Measurements from ENCODE around the gene AKAP7. TPM values are rescaled to one million over a fixed set of nuclear protein-coding genes. Genes with fewer than 3 reads are reported as not detected.

AKAP7 gene
- total RNA-seq, 1 donor from 2014 or later: 10.9 TPM

DNA sequence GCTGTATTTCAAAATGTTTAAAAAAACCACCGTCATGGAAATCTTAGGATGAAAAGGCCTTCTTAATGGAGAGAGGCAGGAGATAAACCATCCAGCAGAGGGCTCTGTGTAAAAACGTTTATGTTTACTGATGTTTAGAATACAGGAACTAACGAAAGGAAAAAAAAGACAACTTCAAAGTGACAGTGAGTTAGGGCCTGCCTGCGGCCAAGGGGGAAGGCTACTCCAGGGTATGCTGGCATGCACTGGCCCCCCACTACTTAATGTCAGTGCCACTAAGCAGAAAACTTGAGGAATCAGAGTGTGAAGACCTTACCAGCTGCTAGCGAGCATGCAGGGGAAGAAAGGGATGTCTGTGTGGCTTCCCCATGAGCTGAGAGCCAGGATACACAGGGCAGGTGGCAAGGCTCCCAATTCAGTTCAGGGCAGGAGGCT is 47.7 kb downstream of the AKAP7 start:
- no peak for DNase-seq (ENCODE audit: low spot score)
- intact Hi-C loops (cut with DNase I): no loop called here

DNA sequence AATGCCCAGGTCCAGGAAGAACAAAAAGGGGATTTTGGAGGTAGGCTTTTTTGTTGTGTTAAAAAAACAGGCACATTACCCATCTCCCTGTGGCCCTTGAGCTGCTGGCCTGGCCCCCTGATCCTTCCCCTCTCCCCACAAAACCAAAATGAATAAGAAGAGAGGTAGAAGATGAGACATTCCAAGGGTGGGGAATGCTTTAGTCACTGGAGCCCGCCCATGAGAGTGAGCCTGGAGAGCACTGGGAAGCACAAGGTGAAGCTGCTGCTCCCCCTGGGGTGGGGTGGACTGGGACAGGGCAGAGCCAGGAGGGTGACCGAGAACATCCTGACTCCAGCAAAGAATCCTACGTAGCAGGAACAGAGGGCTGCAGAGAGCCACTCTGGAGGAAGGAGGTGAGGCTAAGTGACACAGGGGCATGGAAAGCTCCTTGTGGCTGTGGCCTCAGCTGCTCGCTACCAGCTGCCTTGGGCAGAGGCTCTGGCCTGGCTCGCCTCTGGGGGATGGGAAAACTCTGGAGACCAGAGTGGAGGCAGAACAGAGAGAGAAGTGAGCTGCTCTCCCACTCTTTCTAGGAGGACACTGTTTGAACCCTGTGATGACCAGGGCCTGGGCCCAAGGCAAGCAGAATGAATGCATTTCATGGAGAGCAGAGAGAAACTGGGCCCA is 48.3 kb downstream of the AKAP7 start:
- DNase-seq (ENCODE audit: low spot score): no peak
- intact Hi-C loops (cut with DNase I): no loop called here

DNA sequence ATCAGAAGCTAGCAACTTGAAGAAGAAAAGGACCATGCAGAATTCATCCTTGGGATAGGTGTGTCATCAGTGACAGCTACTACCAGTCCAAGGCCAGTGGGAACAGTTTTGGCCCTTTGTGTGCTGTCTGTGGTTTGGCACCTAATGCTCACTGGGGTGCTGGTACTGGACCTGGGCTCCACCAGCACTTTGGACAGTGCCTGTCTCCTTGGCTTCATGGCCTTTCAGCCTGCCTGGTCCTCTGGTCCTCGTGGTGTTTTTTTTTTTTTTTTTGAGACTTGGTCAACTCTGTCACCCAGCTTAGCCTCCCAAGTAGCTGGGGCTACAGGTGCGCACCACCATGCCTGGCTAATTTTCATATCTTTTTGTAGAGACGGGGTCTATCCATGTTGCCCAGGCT is 56.3 kb downstream of the AKAP7 start:
- no peak for DNase-seq (ENCODE audit: low spot score)
- intact Hi-C loops (cut with DNase I): loop anchor here (10.0 kb wide), 1 partner anchor 343 kb away; no protein-coding TSS in a partner anchor

GRCh38 chr6:131197716-131198115 is 62.4 kb downstream of the AKAP7 start:
- no peak for DNase-seq (ENCODE audit: low spot score)
- intact Hi-C loops (cut with DNase I): loop anchor here (10.0 kb wide), 1 partner anchor 337 kb away; no protein-coding TSS in a partner anchor

DNA sequence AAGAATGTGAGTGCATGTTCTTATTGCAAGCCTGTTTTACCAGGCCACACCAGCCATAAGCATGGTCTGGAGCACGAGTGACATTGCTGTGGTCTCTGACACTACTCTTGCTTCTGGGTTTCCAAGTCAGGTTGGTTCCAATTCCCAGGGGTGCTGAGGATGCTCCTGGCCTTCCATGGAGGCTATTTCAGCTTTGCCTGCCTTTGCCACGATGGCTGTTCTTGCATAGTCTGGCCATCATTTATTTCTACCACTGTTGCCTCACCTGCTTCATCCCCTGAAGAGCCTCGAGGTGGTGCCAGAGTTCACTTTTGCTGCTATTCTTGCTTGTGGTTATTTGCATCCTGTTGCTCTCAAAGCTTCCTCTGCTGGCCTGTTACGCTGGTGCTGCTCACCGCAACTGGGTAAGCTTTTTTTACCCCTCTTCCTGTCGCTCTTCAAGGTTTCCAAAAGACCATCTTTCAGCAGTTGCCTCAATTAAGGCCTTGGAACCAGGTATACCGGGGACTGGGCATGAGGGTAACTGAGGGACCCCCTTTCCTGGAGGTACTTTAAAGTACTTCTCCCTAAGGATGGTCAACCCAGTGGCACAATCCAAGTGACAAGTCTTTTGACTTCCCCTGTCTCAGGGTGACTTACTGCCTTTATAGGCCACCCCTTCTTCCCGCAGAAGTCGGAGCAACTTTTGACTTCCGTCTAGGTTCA is 64.5 kb downstream of the AKAP7 start:
- intact Hi-C loops (cut with DNase I): loop anchor here (10.0 kb wide), 1 partner anchor 335 kb away; no protein-coding TSS in a partner anchor
- DNase-seq (ENCODE audit: low spot score): no peak

DNA sequence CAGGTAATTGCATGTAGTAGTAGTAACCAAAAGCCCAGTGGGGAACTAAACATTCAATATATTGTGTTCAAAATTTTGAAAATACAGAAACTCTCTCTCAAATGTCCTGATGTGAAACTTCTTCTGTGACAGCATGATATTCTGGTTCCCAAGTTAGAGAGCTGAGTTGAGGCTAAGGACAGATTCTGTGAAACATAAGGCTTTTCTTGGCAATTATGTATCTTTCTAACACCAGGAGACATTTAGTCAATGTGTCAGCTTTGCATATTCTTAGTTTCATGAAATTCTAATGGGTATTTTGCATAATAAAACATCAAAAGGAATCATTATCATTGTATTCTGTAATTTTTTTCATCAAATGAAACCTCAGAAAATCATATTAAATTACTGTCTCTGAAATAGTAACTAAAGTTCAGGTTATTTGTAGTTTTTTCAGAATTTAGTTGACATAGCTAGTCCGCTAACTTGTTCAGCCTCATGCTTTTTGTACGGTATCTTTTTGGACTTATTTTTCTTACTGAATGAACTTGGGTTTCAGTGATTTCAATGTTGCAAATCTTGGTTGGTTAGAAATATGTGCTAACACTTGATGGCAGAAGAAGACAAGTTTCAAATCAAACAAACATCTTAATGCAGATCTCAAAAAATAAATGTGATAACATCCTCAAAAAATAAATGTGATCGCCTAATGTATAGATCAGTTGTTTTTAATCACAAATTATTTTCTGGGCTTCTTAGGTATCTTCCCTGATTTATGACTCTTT is 70.4 kb downstream of the AKAP7 start:
- intact Hi-C loops (cut with DNase I): no loop called here
- no peak for DNase-seq (ENCODE audit: low spot score)

DNA sequence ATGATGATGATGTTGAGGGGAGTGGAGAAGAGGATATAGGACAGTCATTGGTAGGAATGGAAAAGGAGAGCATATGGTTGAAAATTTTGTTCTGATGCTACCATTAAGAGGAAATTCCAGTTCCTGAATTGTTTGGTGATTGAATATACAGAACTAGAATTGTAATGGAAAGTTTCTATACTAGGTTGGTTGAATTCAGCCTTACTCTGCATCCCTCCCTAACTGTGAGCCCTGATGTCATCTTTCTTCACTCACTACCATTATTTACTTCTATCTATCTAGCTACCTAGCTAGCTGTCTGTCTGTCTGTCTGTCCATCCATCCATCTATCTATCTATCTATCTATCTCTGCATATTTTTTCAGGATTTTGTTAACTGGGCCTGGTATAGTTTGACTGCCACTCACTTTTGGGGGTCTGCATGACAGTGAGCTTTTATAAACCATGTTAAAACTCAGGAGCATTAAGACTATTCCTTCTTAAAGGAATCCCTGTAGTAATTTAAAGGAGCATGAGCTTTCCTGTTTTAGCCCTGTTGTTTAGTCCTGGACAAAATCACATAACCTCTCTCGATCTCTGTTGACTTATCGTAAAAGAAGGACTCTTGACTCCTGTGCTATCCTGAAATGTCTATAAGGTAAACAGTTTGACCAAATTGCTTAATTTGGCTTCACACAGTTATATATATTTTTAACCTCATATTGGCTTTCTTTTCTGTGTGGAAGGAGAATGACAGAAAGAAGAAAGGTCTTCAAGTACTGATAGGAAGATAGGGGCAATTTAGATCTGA is 71.4 kb downstream of the AKAP7 start:
- no peak for DNase-seq (ENCODE audit: low spot score)
- intact Hi-C loops (cut with DNase I): no loop called here

DNA sequence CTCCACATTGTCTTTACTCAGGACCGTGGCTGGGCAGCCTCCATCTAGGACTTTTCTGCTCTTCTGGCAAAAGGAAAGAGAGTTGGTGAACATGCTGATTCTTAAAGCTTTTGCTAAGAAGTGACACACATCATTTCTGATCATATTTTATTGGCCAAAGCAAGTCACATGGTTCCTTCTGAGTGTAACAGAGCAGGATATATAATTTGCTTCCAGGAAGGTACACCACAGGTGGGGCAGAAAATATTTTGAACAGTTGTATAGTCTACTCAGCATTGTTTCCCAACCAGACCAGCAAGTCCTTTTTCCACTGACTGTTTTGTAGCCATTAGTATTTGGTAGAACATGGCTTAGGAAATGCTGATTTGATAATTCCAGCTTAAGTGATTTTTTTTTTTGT is 73.5 kb downstream of the AKAP7 start:
- intact Hi-C loops (cut with DNase I): no loop called here
- no peak for DNase-seq (ENCODE audit: low spot score)

DNA sequence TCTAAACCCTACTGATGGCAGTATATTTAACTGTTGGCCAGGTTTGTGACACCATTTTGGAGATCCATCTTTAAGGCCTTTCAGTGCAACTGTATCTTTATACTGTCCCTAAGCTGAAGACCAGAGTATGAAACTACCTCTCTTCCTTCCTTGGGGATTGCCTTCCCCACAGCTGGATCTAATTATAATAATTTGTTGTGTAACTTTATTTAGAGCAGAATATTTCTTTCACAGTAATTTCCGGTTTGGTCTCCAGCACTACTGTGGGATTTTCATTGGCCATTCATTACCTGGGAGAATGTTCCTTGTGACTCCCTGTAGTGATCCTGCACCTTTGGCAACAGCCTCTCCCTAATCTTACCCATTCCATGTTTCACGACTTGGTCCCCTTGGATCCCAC is 75.2 kb downstream of the AKAP7 start:
- DNase-seq (ENCODE audit: low spot score): no peak
- intact Hi-C loops (cut with DNase I): no loop called here

- intact Hi-C loops (cut with DNase I): no loop called here
- no peak for DNase-seq (ENCODE audit: low spot score)
Observed at GRCh38 chr6:131212024-131212423, 76.8 kb downstream of the AKAP7 start.

- DNase-seq (ENCODE audit: low spot score): no peak
- intact Hi-C loops (cut with DNase I): no loop called here
Observed at GRCh38 chr6:131212913-131213312, 77.6 kb downstream of the AKAP7 start.

DNA sequence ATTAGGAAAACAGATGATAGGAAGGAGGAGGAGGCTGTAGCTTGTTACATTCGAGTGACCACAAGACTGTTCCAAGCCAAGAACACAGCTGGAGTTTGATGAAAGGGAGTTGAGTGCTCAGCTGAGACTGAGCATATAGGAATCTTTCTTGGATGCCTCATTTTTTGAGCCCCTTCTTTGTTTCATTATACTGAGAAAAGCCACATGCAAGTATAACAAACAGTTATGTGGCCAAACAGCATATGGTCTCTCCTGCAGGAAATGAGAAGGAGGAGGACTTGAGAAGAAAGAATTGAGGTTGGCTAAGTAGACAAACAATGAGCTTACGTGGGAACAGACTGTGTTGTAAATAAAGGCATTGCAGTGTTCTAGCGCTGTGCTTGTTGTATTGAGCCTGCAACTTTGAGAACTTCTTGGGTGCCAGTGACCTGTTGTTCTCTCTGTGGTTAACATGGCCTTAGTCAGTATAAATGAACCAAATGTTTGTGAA is 78.3 kb downstream of the AKAP7 start:
- intact Hi-C loops (cut with DNase I): no loop called here
- DNase-seq (ENCODE audit: low spot score): no peak

DNA sequence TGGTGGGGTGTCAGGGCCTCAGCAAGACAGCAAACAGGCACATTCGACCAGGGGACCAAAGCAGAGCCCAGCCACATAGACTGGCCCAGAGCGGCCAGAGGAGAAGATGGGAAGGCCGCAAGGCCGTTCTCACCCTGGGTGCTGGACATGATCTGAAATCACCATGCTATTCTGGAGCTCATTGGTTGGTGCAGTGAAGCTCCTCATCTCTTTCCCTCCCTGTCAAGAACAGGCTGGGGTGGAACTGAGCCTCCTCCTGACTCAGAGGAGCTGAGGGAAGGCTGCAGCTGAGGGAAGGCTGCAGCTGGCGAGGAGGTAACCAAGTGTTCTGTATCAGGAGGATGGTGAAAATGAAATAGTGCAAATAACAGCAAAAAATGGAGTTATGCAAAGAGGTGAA is 80.0 kb downstream of the AKAP7 start:
- DNase-seq (ENCODE audit: low spot score): no peak
- intact Hi-C loops (cut with DNase I): no loop called here

- DNase-seq (ENCODE audit: low spot score): no peak
- intact Hi-C loops (cut with DNase I): no loop called here
Observed at GRCh38 chr6:131216246-131216645, 81.0 kb downstream of the AKAP7 start.

GRCh38 chr6:131222773-131223172 is 87.5 kb downstream of the AKAP7 start:
- intact Hi-C loops (cut with DNase I): no loop called here
- no peak for DNase-seq (ENCODE audit: low spot score)

GRCh38 chr6:131223416-131223815 is 88.1 kb downstream of the AKAP7 start:
- DNase-seq (ENCODE audit: low spot score): no peak
- intact Hi-C loops (cut with DNase I): no loop called here

- no peak for DNase-seq (ENCODE audit: low spot score)
- intact Hi-C loops (cut with DNase I): no loop called here
Observed at GRCh38 chr6:131225127-131225526, 89.9 kb downstream of the AKAP7 start.

GRCh38 chr6:131225959-131226358 is 90.7 kb downstream of the AKAP7 start:
- no peak for DNase-seq (ENCODE audit: low spot score)
- intact Hi-C loops (cut with DNase I): no loop called here

DNA sequence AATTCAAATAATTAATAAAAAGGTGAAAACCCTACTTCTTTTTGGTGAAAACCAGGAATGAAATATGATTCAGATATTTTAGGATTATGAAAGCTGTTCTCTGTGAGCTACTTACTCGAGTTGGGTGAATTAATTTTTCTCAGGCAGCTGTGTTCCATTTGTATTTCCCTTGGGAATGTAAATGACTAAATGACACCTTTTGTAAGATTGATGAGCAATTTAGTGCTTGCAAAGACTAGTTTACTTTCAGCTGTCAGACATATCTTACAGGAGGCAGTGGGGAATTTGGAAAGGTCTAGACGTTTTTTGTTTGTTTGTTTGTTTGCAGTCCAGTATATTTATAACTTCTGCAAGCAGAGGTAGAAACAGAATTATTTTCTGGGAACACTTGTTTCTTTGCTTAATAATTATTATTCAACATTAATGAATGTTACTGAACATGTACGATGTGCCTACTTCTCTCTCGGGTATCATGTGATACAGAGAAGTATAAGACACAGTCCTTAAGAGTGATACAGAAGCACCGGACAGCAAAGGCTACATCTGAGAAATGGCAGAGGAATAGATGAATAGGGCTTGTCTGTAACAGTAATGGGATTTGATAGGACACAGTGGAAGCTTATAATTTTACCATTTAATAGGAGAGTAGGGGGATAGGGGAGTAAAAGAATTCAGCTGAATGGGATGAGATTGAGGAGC is 91.3 kb downstream of the AKAP7 start:
- intact Hi-C loops (cut with DNase I): no loop called here
- DNase-seq (ENCODE audit: low spot score): no peak
